RCC 7860 (cell line): ENCODE data around the gene CLRN3.

ENCODE experiments used
- DNase-seq: peaks from one replicate; pipeline ENCODE4 v3.0.0-alpha.2; 2015; ENCODE audit warnings: low spot score
- FAIRE-seq: peaks from 2 replicates; lab custom pipeline; 2012; peaks lifted over from hg19 to GRCh38; lab: Jason Lieb, UNC

The CLRN3 gene

DNA sequence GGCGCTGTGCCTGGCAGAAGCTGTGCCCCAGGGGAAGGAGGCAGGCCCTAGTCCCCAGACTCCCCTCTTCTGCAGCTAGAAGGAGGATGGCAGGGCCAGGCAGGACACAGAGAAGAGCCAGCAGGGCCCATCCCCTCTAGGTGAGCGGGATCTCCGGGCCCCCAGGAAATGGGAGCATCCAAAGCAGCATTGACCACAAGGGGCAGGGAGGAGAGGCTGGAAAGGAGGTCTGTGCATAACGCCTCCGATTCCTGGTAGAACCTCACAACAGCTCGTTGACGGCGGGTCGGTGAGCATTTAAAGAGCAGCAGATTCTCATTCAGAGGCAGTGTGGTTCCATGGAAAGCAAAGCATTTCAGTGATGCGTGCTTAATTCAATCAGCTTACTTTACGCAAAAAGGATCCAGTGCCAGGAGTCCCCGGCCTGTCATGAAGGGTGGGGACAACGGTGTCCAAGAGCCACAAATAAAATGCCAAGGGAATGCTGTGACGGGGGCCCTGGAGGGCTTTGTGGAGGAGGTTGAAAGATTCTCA is 41.0 kb downstream of the CLRN3 start:
- DNase-seq (no peak), FAIRE-seq (no peak)

DNA sequence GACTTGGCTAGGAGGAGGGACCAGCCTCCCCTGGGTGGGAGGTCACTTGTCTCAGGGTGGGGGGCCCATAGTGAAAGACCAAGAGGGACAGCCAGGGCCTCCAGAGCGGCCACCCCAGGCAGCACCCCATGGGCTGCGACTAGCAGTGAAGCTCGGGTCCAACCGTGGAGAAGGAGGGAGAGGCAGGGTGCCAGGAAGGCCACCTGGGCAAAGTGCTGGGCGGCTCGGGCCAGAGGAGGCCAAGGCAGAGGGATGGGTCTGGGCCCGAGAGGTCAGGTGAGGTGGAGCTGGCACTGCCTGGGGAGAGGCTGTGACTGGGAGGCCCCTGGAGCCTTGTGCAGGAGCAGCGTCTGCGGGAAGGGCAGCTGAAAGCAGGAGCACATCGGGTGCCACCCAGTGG is 41.8 kb downstream of the CLRN3 start:
- no peak for FAIRE-seq

DNA sequence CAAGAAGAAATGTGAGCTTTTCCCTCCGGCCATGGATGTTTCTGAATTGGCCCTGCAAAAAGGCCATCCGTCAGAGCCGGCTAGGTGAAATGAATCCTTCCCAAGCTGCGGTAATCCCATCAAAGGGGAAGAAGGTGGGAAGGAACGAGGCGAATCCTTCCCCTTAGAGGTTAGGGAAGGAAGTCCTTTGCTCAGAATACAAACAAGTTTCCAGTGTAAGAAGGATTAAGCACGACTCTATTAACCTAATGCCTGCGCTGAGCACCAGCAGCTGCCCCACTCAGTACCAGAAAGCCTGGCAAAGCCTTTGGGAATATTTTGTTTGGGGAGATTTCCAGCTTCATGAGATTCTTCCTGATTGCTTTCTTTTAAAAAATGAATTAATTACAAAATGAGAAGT is 42.8 kb downstream of the CLRN3 start:
- no peak for FAIRE-seq
- DNase-seq, result no peak

More for the DNA sequence above, 41.8 kb downstream of the CLRN3 start:
- no peak for DNase-seq

GRCh38 chr10:127849224-127849623 is 43.5 kb downstream of the CLRN3 start:
- DNase-seq (no peak), FAIRE-seq (no peak)

- no peak for DNase-seq
- FAIRE-seq, result no peak
These were observed 44.5 kb downstream of the CLRN3 start for GRCh38 chr10:127848226-127848625.

GRCh38 chr10:127845756-127846155 is 47.0 kb downstream of the CLRN3 start:
- no peak for FAIRE-seq
- no peak for DNase-seq

GRCh38 chr10:127840884-127841283 is 51.9 kb downstream of the CLRN3 start:
- DNase-seq (no peak), FAIRE-seq (no peak)

DNA sequence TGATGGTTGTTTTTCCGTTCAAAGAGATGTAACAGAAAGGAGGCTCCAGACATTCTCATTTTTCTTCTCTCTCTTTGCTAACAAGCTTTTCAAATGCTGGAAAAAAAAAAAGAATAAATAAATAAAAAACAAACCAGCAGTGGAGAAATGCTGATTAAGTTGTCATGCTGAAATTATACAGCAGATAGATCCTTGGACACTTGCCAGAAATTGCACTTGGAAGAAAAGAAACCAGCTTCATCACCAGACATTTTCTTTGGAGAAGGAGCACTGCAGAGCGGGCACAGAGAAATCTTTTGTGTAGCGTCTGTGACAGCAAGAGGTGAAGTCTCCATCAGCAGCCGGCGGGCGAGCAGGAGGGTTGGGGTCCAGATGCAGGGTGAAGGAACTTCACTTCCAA is 55.8 kb downstream of the CLRN3 start:
- FAIRE-seq (no peak), DNase-seq (no peak)

DNA sequence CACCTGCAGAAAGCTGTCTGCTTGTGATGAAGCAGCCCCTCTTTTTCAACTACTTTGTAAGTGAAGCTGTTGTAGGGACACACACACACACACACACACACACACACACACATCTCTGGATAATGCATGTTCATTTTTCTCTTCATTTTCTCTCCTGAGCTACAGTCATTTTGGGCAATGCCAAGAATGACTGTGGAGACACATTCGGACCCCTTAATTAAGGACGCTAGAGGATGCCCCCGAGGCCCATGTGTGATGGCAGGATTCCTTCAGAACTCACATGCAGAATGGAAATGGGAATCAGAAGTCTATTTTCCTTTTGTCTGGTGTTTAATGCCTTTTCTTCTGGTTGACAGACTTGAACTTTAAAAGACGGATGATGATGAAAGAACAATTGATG is 56.6 kb downstream of the CLRN3 start:
- no peak for FAIRE-seq
- DNase-seq, result no peak

DNA sequence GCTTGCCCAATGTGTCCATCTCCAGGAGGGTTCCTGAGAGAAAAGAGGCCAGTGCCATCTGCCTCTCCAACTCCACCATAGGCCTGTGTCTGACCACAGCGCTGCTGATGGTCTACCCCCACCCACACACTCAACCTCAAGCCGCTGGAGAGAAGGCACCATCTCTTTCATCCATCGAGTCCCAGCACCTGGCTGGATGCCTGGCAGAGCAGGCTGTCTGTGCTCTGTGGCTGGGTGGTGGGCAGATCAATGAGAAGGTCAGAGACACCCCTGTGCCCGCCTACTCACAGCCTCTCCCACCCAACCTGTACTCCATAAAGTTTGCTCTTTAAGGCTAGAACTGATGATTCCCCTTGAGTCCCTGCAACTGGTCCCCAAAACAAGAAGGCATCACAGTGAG is 58.0 kb downstream of the CLRN3 start:
- FAIRE-seq, result no peak
- DNase-seq, result no peak

GRCh38 chr10:127834221-127834620 is 58.5 kb downstream of the CLRN3 start:
- DNase-seq (no peak), FAIRE-seq (no peak)

DNA sequence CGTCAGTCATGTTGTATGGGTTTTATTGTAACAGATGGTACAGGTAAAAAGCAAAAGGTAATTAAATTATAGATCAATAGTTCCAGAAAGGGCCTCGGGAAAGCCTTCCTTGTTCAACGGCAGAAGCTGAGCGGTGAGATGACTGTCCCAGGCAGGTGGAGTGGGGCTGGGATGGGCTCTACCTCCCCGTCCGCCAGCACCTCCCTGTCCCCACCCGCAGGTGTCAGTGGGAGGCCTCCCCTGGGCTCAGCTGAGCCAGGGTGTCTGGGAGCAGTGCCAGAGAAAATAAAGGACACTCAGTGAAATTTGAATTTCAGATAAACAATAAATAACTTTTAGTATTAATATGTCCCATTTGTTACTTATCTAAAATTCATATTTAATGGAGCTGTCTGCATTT is 58.9 kb downstream of the CLRN3 start:
- FAIRE-seq, result no peak
- no peak for DNase-seq

DNA sequence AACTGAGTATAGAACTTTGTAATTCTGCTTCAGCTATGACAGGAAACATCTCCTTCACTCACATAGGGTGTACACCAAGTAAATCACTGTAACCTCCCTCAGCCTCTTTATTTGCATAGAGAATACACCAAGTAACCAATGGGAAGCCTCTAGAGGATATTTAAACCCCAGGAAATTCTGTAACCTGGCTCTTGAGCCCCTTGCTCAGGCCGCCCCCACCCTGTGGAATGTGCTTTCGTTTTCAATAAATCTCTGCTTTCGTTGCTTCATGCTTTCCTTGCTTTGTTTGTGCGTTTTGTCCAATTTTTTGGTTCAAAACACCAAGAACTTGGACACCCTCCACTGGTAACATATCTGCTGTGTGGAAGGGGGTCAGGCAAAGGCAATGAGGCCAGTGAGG is 60.2 kb downstream of the CLRN3 start:
- FAIRE-seq, result no peak
- no peak for DNase-seq

- no peak for FAIRE-seq
These were observed 62.3 kb downstream of the CLRN3 start for GRCh38 chr10:127830414-127830813.

More at GRCh38 chr10:127830414-127830813, 62.3 kb downstream of the CLRN3 start:
- no peak for DNase-seq
